Bone marrow (tissue), 2 donors: ENCODE results near the gene BOC.

Source experiments
- DNase-seq, 2 donors: peaks; one replicate each; lab custom pipeline; 2025; lab: John Stamatoyannopoulos, UW

The BOC gene

GRCh38 chr3:113271189-113271588, 59.8 kb downstream of the BOC start:
- no peak for DNase-seq

DNA sequence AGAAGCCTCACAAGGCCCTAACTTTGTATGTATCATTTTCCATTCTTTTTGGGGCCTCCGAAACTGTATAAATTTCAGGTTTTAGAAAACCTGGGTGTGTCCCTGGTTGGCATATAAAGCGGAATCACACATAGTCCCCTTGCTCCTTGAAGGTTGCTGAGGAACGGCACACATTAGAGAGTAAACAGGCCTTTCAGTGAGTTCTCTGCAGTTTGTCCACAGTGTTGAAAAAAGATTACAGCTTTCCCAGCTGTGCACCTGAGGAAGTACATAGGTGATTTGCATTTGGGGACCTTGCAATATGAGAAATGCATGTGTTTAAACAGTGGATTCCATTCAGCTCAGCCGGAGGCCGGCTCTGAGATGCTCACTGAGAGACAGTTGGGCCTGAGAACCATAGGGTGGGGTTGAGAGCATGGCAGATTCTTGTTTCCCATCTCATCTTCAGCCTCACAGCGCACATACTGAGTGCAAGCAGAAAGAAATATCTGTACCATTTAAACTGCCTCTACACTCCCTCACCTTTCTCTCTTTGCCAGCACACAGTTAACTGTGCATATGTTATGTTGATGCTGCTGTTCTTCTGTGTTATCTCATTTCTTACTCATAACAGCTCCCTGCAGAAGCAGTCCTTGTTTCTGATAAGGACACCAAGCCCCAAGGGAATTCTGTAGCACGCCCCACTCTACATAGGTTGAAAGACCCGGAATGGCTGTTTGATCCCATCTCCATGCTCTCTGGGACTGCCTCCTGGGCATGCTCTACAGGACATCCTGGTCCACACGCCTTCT, 60.4 kb downstream of the BOC start:
- DNase-seq: no peak

GRCh38 chr3:113272385-113272779, 61.0 kb downstream of the BOC start:
- DNase-seq: no peak

DNA sequence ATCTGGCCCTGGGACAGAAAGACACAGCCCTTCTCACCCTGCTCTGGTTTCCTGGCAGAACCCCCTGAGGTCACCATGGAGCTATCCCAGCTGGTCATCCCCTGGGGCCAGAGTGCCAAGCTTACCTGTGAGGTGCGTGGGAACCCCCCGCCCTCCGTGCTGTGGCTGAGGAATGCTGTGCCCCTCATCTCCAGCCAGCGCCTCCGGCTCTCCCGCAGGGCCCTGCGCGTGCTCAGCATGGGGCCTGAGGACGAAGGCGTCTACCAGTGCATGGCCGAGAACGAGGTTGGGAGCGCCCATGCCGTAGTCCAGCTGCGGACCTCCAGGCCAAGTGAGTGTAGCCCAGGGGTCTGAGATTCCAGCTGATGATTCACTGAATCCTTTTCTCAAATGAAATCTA, 61.7 kb downstream of the BOC start:
- no peak for DNase-seq

DNA sequence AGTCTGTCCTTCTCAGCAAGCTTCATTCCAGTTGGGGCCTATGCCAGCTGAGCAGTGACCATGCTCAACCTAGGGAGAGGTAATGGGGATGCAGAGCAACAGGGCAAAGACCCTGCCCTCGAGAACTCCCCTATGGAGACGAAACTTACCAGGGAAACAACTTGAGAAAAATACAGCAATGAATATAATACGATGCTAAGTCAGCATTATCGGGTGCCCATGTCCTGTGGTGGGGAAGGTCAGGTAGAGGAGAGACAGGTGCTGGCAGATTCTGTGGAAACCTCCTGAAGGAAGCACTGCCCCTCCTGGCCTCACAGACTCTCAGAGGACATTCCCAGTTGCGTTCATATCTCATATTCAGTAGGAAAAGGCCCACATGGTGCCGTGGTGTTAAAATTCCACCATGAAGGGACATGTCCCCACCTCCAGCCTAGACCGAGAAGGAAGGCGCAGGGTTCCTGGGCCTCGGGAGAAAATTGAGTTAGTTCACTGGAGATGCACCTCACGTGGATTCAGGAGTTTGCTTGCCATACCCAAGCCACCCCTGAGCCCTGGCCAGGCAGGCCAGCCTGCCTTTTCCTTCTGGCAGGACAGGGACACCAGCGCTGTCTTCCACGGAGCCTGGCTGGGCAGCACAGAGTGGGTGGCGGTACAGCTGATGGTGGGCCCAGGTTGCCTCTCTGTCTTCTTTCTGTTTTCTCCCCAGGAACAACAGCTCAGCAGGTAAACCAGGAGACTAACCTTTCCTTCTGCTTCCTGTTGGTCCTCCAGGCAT, 62.4 kb downstream of the BOC start:
- DNase-seq: no peak

DNA sequence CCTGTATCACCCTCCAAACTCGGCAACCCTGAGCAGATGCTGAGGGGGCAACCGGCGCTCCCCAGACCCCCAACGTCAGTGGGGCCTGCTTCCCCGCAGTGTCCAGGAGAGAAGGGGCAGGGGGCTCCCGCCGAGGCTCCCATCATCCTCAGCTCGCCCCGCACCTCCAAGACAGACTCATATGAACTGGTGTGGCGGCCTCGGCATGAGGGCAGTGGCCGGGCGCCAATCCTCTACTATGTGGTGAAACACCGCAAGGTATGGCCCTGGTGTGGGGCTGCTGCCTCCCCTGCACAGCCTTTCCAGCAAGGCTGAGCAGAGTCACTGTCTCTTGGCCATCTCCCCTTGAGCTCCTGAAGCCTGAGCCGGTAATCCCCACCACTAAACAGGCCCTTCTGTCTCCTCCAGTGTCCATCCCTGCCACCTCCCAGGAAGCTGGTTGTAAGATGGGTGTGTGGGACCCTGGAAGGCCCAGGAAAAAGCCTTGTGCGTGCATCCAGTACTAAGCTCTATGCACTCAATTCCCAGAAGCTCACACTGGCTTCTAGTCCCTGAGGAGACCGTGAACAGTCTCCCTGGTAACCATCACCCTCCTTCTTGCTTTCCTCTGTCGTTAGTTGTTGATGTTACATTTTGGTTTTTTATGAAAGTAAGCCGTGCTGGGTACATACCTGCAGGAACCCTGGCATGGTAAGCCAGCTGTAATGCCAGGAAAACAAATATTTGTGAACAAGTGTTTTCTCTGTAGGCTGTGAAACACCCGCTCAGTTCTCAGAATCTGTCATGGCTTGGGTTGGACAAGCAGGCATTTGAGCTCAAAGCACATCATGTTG, 63.3 kb downstream of the BOC start:
- no peak for DNase-seq

- DNase-seq: no peak
These were observed 63.9 kb downstream of the BOC start for GRCh38 chr3:113275258-113275556.

GRCh38 chr3:113275583-113275928, 64.2 kb downstream of the BOC start:
- DNase-seq: no peak

DNA sequence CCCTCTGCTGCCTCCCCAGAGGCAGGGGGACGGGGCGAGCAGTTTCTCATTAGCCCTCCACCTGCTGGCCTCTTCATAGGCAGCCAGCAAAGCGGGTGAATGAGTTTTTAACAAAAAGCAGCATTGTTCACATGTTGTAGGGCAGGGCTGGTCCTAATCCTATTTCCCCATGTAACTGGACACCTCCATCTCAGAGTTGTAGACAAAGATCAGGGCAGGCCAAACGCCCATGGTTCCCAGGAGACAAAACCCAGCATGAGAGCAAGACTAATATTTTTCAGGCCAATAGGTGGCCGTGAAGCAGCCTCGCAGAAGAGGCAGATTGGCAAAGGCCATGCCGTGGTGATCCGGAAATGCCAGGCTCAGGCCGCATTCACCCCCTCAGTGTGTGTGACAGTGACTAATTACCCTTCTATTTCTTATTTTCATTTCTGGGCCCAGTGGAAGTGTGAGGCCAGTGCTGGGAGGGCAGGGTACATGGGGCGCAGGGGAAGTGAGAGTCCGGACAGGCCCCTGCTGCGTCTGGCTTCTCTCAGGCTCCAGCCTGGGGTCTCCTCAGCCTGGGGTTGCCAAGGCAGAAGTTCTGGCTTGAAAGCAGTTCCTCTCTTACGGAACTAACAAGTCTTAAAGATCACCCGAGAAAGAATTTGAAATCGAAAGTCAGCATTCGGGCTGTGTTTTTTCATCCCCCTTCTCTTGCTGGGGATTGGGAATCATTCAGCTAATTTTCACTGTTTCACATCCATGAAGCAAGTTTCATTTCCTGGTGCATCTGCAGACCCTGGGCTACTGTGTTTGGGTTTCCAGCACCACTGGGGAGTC, 64.8 kb downstream of the BOC start:
- peak; percentile 9 to 60 for DNase-seq

- DNase-seq: no peak
These were observed 65.4 kb downstream of the BOC start for GRCh38 chr3:113276751-113277080.

GRCh38 chr3:113277414-113277813, 66.1 kb downstream of the BOC start:
- no peak for DNase-seq

GRCh38 chr3:113277941-113278598, 66.7 kb downstream of the BOC start:
- DNase-seq: no peak

- DNase-seq: no peak
These were observed 67.2 kb downstream of the BOC start for GRCh38 chr3:113278599-113278955.

DNA sequence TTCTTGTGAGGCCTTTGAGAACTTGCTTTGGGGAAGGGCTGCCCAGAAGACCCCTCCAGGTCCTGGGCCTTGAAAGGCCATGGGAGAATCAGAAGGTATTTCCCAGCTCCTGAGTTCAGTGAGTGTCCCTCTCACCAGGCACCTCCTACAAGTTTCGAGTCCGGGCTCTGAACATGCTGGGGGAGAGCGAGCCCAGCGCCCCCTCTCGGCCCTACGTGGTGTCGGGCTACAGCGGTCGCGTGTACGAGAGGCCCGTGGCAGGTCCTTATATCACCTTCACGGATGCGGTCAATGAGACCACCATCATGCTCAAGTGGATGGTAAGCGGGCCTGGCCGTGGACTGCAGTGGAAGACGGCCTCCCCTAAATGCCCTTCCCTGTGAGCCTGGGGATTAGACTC, 68.3 kb downstream of the BOC start:
- no peak for DNase-seq

GRCh38 chr3:113283306-113283705, 71.9 kb downstream of the BOC start:
- no peak for DNase-seq

DNA sequence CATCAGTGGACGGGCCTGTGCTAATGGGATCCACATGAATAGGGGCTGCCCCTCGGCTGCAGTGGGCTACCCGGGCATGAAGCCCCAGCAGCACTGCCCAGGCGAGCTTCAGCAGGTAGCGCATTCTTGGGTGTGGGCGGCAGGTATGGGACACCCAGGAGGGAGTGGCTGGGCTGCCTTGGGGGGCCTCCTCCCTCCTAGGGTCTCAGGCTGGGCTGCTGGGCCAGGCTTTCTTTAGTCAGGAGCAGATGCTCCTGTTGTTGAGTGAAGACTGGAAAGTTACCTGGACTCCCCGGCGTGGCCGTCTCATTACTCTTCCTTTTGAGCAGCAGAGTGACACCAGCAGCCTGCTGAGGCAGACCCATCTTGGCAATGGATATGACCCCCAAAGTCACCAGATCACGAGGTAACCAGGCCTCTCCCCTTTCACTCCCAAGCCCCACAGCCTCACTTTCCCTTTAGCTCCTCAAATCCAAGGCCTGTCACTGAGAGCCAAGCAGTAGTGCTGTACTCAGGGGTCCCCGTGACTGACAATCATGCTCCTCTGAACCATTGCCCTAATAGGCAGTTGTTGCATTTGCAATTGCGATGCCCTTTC, 73.2 kb downstream of the BOC start:
- no peak for DNase-seq

- DNase-seq: no peak
These were observed 73.9 kb downstream of the BOC start for GRCh38 chr3:113285226-113285625.

GRCh38 chr3:113285741-113286140, 74.4 kb downstream of the BOC start:
- no peak for DNase-seq

GRCh38 chr3:113286524-113286923, 75.2 kb downstream of the BOC start:
- DNase-seq: no peak

DNA sequence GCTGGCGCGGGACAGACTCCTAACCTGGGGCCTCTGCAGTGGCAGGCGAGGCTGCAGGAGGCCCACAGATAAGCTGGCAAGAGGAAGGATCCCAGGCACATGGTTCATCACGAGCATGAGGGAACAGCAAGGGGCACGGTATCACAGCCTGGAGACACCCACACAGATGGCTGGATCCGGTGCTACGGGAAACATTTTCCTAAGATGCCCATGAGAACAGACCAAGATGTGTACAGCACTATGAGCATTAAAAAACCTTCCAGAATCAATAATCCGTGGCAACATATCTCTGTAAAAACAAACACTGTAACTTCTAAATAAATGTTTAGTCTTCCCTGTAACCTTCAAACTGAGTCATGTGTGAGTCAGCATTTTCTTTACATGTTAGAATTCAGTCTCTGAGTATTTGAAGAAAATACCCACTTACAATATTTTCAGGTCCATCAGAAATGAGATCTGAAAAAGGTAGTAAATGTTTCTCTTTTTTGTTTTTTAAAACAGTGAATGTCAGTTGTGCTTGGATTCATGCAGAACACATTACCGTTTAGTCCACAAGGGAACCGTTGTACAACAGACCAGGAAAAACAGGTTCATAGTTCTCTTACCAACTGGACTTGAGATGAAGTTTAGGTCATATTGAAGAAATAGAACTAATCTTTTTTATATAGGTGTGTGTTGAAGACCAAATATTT, 75.9 kb downstream of the BOC start:
- peak in 1 of 2 donors; percentile 5 for DNase-seq
